ENCODE measurements around the gene XG. TPM values are rescaled to one million over a fixed set of nuclear protein-coding genes. Genes with fewer than 3 reads are reported as not detected.

XG gene
- total and polyA plus RNA-seq, 4 donors = 0.21 to 0.71 (median 0.39) TPM

DNA sequence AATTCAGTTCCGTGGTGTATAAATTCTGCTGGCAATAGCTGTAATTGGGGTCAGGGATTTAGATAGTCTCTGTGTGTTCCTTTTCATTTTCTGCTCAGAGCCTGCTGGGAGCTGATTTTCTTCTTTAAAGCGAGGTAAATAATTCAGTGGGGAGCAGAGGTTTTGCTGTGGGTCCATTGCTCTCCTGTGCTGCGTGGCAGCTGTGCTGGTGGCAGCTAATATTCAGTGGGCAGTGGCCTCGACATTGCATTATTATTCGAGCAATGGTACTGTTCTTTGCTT lies 13.7 kb downstream of the XG start:
- no peak for ATAC-seq (ENCODE audit: insufficient read depth, low FRiP score)
- H3K27me3 ChIP-seq (ENCODE audit: control insufficient read depth in 3 of 3, insufficient read depth in 3 of 3, low read length in 2 of 3) = peaks cover 0 to 15% (median 0%) of the 10 kb centered on the region in 3 donors
- H3K9ac ChIP-seq (ENCODE audit: insufficient read depth in 1 of 2, low read length in 2 of 2) = no peak overlapping the region
- no peak overlapping the region for H3K4me3 ChIP-seq
- H3K9me3 ChIP-seq (ENCODE audit: control insufficient read depth in 4 of 4, insufficient read depth in 3 of 4, low read length in 3 of 4) = peaks cover 0 to 3% (median 0%) of the 10 kb centered on the region in 4 donors
- TF ChIP-seq, protein P1, sequence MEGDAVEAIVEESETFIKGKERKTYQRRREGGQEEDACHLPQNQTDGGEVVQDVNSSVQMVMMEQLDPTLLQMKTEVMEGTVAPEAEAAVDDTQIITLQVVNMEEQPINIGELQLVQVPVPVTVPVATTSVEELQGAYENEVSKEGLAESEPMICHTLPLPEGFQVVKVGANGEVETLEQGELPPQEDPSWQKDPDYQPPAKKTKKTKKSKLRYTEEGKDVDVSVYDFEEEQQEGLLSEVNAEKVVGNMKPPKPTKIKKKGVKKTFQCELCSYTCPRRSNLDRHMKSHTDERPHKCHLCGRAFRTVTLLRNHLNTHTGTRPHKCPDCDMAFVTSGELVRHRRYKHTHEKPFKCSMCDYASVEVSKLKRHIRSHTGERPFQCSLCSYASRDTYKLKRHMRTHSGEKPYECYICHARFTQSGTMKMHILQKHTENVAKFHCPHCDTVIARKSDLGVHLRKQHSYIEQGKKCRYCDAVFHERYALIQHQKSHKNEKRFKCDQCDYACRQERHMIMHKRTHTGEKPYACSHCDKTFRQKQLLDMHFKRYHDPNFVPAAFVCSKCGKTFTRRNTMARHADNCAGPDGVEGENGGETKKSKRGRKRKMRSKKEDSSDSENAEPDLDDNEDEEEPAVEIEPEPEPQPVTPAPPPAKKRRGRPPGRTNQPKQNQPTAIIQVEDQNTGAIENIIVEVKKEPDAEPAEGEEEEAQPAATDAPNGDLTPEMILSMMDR (IDR thresholded peaks at IDR 0.05; ENCODE audit: control extremely low read depth, extremely low read depth) = no peak
- DNase-seq = no peak
- H3K36me3 ChIP-seq (ENCODE audit: control insufficient read depth in 4 of 4, insufficient read depth in 4 of 4, low read length in 4 of 4) = no peaks in the 10 kb centered on the region
- no peak overlapping the region for H3K27ac ChIP-seq (ENCODE audit: low read depth in 1 of 2, low read length in 1 of 2)
- H3K4me1 ChIP-seq (ENCODE audit: control insufficient read depth in 5 of 5, insufficient read depth in 5 of 5, low read length in 5 of 5) = no peaks in the 10 kb centered on the region
- 81 to 86% methylated on average over 5 of the region's 5 CpGs for WGBS, 2 donors

DNA sequence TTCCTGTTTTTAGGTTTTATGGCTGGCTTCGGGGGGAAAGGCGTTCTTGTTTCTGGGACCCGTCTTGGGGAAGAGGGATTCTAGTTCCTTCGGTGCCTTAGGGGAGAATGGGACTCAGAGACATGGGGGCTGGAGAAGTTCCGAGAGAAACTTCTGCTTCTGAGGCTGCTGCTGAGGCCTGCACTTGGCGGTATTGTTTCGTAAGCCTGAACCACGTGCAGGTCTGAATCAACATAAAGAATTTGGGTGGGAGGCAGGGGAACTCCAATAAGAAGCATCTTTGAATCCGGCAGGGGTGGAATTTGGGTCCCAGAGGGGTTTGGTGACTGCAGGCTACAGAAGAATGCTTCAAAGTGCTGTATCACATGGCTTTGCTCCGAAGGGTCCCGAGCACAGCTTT lies 15.1 kb downstream of the XG start:
- no peaks in the 10 kb centered on the region for H3K36me3 ChIP-seq (ENCODE audit: control insufficient read depth in 4 of 4, insufficient read depth in 4 of 4, low read length in 4 of 4)
- ATAC-seq (ENCODE audit: insufficient read depth, low FRiP score) (no peak), DNase-seq (no peak)
- peaks cover 0 to 15% (median 0%) of the 10 kb centered on the region in 3 donors for H3K27me3 ChIP-seq (ENCODE audit: control insufficient read depth in 3 of 3, insufficient read depth in 3 of 3, low read length in 2 of 3)
- peak overlapping the region in 1 of 2 donors; percentile 15 for H3K27ac ChIP-seq (ENCODE audit: low read depth in 1 of 2, low read length in 1 of 2)
- WGBS, 2 donors = 70 to 81% methylated on average over 11 of the region's 11 CpGs
- no peak overlapping the region for H3K9ac ChIP-seq (ENCODE audit: insufficient read depth in 1 of 2, low read length in 2 of 2)
- no peak overlapping the region for H3K4me3 ChIP-seq
- H3K4me1 ChIP-seq (ENCODE audit: control insufficient read depth in 5 of 5, insufficient read depth in 5 of 5, low read length in 5 of 5) = no peaks in the 10 kb centered on the region
- peaks cover 0 to 3% (median 0%) of the 10 kb centered on the region in 4 donors for H3K9me3 ChIP-seq (ENCODE audit: control insufficient read depth in 4 of 4, insufficient read depth in 3 of 4, low read length in 3 of 4)
- TF ChIP-seq, protein P1 (IDR thresholded peaks at IDR 0.05; ENCODE audit: control extremely low read depth, extremely low read depth) = no peak

DNA sequence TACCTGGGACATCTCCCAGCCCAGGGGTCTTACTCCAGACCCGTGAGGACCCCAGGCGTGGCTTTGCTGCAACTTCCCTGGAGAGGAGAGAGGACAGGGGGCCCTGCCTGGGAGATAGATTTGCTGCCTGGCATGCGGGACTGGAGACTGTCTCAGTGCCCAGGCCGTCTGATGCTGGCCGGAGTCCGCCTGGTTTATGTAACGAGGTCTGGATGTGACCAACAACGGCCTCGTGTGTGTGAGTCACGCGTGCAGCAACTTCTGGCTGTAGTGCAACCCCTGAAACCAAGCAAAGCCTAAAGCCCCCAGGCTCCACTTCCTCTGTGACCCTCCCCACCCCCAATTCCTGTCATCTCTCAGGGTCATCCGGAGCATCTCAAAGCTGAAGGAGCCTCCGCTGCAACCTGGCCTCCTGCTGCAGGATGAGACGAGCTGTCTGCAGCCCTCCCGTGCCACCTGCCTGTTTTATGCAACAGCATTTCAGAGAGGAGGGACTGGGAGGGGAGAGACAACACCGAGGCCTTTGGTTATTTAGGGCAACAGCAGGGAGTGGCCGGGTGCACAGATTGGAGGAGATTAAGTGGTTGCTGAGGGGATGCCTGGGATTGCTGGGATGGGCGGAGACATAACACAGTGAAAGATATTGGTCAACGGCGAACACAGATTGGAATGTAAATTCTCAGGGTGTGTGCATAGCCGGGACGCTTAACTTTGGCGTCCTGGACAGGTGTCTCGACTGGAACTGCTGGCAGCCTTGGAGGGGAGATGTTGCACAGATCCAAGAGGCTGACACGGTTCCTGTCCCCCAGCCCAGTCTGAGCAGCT lies 16.0 kb downstream of the XG start:
- H3K9me3 ChIP-seq (ENCODE audit: control insufficient read depth in 4 of 4, insufficient read depth in 3 of 4, low read length in 3 of 4) = peaks cover 0 to 3% (median 0%) of the 10 kb centered on the region in 4 donors
- no peaks in the 10 kb centered on the region for H3K4me1 ChIP-seq (ENCODE audit: control insufficient read depth in 5 of 5, insufficient read depth in 5 of 5, low read length in 5 of 5)
- WGBS, 2 donors = 56 to 83% methylated on average over 25 of the region's 25 CpGs
- peaks cover 0 to 14% (median 0%) of the 10 kb centered on the region in 3 donors for H3K27me3 ChIP-seq (ENCODE audit: control insufficient read depth in 3 of 3, insufficient read depth in 3 of 3, low read length in 2 of 3)
- H3K4me3 ChIP-seq = no peak overlapping the region
- TF ChIP-seq, protein P1 (IDR thresholded peaks at IDR 0.05; ENCODE audit: control extremely low read depth, extremely low read depth) = no peak
- ATAC-seq (ENCODE audit: insufficient read depth, low FRiP score) = peak; percentile 42
- H3K36me3 ChIP-seq (ENCODE audit: control insufficient read depth in 4 of 4, insufficient read depth in 4 of 4, low read length in 4 of 4) = no peaks in the 10 kb centered on the region
- DNase-seq = no peak
- peak overlapping the region in 1 of 2 donors; percentile 56 for H3K27ac ChIP-seq (ENCODE audit: low read depth in 1 of 2, low read length in 1 of 2)
- H3K9ac ChIP-seq (ENCODE audit: insufficient read depth in 1 of 2, low read length in 2 of 2) = no peak overlapping the region

All from lung (tissue), 12 donors.